Peyer's patch (tissue), 4 donors: Measurements from ENCODE around the gene THRB.

ENCODE experiments used
- CTCF ChIP-seq, 6 experiments: fragments of 450-650 bp in 4 of 6; fragments of 200-600 bp in 2 of 6; sonication (generic) in 1 of 6; IDR thresholded peaks; one replicate each; pipeline ENCODE4 v1.5.1; 2017 to 2019; ENCODE audit warnings: antibody characterized with exemption in 6 of 6, mild to moderate bottlenecking in 3 of 6, moderate library complexity in 1 of 6
- POLR2A ChIP-seq, 2 donors: fragments of 450-650 bp; IDR thresholded peaks; one replicate each; pipeline ENCODE4 v1.5.1; 2017; ENCODE audit warnings: antibody characterized with exemption in 2 of 2, mild to moderate bottlenecking in 2 of 2, moderate library complexity in 2 of 2

DNA sequence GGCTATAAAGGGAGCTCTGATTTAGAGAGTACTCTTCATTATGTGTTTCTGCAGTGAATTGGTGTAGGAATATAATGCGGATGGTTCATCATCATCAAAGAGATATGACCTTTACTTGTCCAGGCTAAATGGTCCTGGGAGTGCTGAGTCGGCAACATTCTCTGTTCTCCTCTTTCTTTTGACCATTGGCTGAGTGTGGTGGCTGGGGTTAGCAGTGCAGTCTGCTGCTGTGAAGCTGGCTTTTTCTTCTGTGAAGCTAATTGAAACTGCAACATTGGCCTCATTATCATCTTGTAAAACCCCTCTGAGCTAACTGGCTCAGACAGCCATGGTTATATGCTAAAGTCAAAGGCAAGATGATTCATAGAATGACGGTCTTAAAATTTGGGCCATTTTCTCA lies 83.8 kb downstream of the THRB start:
- no peak for TF ChIP-seq CTCF (IDR thresholded peaks at IDR 0.05)
- TF ChIP-seq POLR2A (IDR thresholded peaks at IDR 0.05) = no peak
